GM18519 (cell line): ENCODE results near the gene CPLX4.

Experiments
- ATAC-seq: cut with Tn5 transposase; IDR thresholded peaks from one replicate; pipeline ENCODE4 v1.9.1; 2021; ENCODE audit warnings: mild to moderate bottlenecking, moderate library complexity; ENCODE audit not compliant: unreplicated experiment, low FRiP score

The CPLX4 gene, protein sequence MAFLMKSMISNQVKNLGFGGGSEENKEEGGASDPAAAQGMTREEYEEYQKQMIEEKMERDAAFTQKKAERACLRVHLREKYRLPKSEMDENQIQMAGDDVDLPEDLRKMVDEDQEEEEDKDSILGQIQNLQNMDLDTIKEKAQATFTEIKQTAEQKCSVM

DNA sequence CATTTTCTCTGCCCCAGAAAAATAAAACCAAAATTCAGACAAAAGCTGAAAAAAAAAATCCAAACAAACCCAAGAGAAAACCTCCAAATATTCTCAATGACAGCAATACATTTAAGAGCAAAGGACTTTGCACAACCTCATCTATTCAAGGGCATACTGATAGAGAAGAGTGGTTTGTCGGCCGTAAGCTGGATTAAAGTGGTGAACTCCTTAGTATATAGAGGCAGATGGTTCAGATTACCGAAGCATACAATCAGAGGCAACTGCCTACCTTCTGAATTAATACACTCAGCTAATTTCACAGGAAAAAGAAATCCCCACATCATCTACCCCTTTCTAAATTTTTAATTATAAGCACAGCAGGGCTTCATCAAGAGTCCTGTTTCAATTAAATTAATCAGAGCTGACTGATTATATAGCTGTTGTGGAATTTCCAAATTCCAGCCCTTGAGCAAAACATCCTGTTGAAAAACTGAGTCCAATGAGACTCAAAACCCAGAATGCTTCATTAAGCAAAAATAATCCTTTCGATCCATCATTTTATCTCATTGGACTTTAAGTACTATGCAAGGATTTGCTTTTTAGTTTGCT, at the start of gene CPLX4:
Gene CPLX4, minus strand, starts transcription at position 190 of the 591 bp plus-strand sequence. Its CDS starts 187 bp downstream, at position 3.
- no peak for ATAC-seq

DNA sequence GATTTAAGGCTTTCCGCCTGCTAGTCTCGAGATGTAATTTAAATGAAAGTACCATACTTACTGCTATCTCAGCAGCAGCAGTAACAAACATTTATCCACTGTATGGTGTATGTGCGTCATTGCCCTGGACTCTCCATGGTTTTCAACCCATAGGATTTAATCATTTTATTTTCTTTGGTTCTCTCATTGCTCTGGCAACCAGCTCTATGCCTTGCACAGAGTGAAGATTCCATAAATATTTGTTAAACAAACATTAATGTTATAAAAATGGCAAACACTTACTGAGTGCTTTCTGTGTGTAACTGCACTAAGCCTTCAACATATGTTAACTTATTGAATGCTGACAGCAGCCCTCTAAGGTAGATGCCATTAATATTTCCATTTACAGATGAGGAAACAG, 41.9 kb upstream of the CPLX4 start:
- no peak for ATAC-seq

DNA sequence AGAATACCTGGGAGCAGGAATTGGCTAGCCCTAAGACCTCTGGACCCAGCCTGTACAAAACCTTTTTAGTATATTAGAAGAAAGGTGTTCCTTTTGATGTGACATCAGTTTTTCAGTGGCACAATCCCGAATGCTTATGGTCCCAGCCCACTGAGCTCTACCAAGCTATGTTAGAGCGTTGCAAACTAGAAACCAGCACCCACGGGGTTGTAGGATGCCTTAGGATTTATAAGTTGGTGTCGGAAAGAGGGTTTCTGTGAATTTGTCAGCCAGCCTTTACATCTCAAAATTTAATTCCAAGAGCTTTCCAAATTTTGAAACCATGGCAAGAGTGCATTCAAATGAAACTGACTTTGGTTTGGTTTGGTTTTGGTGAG, 41.1 kb upstream of the CPLX4 start:
- ATAC-seq: peak; percentile 3

DNA sequence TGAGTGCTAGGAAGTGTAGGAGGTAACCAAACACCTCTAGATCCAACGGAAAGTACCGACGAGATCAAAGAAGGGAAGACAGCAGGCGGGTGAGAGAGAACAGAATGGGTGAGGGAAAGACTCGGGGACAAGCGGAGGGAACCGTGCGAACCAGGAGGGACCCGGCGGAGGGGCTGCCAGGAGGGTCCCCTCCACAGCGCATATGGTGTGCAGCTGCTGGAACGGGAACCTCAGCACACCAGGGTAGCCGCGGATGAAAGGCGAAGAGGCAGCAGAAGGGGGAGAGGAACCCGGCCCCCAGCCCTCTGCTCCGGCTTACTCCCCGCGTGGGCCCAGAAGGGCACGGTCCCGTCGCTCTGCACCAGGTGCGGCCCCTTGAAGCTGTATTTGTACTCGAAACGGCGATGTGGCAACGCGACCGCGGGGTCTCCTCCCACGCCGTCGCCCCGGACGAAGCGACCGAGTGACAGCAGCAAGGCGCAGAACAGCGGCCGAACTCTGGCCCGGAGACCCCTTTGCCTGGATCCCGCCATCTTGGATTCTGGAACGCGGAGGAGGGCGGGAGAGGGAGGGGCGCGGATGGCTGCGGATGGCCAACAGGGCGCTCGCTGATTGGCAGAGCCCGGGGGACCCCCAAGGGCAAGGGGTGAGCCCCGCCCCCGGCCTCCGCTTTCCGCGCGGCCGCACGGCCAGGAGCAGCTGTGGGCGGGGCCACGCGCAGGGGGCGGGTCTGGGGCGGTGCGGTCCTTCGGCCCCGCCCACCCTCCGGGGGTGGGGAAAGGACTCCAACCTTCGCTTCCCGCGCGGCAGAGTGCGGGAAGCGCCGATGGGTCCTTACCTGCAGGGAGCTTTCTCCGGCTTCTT, 40.5 kb upstream of the CPLX4 start, which contains the start of gene LMAN1:
Gene LMAN1, minus strand, starts transcription at position 554 of the 864 bp plus-strand sequence. Its CDS starts 21 bp downstream, at position 533.
- ATAC-seq: peak; percentile 86

DNA sequence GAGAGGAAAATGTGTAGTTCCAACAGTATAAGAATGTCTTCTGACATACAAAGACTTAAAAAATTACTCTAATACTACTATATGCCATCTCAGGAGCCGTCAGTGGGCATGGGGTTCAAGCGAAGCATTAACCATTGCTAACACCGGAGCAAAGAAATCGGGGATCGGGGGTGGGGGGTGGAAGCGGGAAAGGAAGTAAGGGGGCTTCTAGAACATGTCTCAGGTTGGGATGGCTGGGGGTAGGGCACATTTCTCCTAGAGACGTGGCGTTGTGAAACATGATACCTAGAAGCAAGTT, 39.9 kb upstream of the CPLX4 start:
- no peak for ATAC-seq

DNA sequence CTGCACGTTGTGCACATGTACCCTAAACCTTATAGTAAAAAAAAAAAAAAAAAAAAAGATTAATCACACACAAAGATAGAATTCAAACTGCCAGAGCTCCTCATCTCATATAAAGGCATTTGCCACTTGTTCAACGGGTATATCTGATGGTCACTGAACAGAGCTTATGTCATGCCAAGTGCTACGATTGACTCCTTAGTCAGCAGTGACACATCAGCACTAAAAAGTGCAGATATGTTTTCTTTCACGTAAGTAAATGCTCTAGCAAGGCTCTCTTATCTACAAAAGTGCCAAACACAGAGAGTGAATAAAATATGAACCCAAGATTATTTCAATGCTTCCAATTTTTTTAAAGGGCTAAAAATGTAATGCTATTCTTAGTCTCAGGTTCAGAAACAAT, 39.5 kb upstream of the CPLX4 start:
- no peak for ATAC-seq

DNA sequence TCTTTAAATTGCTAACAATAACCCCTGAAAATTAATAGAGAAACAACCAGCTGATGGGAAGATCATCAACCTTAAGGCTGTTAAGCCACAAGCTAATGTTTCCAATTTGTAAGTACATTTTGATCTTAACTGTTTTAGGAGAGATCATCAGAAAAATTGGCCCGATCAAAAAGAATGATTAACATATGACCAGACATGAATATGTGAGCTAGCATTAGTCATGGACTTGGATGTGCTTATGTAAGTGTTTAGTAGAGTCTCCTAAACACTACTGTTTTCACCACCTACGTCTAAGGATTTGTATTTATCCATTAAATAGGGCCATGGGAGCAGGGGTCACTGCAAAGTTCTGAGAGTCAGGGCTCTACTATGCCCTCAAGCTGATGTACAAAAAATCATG, 36.3 kb upstream of the CPLX4 start:
- no peak for ATAC-seq

DNA sequence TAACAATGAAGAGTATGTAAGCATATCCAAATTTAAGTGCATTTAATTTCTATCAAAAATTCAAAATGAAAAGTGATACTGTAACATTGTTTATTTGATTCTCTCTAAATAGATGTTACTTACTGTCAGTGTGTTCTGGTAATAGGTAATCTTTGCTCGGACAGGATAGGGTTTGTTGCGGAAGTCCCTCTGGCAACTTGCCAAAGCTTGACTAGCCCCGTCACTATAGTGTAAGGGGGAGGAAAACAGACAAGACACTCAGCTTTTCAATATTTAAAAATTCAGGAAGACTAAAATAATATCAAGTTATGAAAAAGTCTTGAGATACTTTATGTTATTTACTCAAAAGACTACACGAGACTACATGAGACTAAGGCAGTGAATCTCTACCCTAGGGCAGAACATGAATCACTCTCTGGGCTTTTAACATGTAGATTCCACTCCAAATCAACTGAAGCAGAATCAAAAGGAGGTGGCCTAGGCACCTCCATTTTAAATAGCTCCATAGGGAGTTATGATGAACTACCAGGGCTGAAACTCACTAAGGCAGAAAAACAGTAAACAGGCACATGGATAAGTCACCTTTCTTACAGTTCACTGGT, 34.7 kb upstream of the CPLX4 start:
- no peak for ATAC-seq

DNA sequence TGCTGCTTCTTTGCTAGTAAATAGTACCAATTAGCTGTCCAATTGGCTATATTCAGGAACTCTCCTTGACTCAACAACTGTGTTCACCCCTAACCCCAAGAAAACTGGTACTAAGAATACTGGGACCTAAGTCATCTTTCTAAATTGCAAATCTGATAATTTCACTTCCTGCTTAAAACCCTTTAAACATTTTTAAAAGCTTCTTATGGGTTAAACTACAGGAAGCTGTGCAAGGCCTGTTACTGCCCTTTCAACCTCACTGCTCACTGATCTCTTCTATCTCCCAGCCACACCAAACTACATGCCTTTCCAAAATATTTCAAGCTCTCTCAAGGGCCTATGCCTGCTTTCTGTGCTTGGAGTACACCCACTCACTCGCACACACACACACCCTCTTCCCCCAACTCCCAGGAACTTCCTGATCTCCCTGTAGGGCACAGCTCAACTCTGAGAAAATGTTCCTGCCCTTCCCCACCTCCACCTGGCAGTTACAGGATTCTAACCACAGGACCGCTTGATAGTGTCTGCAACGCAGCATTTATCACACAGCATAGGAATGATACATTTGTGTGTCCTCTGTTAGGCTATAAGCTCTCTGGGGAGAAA, 33.9 kb upstream of the CPLX4 start:
- ATAC-seq: peak; percentile 48

DNA sequence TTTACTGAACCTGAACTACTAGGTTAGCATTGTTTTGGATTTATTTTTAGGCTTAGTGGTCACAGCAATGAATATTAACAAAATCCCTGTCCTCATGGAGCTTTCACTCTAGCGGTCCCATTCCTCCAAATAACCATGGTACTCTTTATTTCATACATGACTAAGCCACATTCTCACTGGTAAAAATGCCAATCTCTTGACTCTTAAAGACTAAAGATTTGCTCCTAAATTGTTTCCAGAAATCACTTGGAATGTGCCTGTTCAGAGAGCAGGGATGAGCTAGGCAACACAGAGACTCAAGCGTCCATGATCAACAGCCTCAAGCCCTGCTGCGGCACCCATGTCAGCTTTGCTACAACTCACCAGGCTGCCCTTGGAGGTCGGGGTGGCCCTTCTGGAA, 27.1 kb upstream of the CPLX4 start:
- no peak for ATAC-seq

DNA sequence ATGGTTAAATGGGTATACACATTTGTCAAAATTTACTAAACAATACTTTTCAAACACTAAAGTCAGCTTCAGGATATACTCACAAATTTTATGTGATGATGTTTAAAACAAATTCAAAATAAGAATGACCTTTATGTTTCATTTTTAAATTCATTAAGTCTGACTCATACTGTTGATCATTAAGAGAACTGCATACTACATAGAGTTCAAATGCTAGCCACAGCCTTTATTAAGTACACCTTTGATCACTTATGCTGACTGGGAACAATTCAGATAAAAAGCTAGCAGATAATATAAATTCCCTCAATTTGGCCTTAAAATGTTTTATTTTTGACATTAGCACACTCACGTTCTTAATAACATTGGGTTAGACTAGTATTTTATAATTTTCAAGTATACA, 26.5 kb upstream of the CPLX4 start:
- no peak for ATAC-seq

DNA sequence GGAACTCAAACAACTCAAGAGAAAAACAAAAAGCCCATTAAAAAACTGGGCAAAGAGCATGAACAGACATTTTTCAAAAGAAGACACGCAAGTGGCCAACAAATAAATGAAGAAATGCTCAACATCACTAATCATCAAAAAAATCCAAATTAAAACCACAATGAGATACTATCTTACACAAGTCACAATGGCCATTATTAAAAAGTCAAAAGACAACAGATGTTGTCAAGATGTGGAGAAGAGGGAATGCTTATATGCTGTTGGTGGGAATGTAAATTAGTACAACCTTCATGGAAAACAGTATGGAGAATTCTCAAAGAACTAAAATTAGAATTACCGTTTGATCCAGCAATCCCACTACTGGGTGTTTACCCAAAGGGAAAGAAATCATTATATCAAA, 25.5 kb upstream of the CPLX4 start:
- no peak for ATAC-seq

DNA sequence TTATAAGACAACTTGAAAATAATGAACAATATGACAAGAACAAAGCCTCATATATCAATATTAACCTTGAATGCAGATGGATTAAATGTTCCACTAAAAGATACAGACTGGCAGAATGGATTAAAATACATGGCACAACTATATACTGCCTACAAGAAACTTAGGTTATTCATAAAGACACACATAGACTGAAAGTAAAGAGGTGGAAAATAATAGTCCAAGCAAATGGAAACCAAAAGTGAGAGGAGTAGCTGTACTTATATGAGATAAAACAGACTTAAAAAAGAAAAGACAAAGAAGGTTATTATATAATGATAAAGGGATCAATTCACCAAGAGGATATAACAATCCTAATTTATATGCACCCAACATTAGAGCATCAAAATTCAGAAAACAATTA, 22.4 kb upstream of the CPLX4 start:
- peak; percentile 65 for ATAC-seq

DNA sequence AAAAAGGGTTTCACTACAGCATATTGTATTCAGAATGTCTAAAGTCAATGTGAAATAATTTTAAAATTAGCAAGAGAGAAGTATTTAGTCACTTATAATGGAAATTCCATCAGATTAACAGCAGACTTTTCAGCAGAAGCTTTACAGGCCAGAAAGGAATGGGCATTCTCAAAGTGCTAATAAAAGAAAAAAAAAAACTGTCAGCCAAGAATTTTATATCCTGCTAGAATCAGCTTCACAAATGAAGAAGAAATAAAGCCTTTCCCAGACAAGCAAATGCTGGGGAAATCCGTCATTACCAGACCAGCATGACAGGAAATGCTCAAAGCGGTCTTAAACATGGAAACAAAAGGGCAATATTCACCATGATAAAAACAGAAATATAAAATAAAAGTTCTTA, 21.9 kb upstream of the CPLX4 start:
- ATAC-seq: no peak

DNA sequence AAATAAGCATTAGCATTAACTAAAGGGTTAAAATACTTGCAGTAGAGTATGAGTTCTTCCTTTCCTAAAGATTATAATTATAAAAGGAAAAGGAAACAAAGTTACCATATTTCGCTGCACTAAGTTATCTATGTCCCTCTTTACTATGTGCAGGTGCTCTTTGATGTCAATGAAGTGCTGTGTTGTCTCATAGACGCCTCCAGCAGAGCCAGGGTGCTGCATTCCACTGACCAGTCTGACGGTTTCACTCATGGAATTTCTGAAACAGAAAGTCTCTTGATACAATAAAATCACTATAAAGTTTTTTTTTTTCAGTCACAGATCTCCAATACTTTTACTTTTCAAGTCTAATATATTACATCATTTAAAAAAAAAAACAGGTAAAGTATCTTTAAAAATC, 14.5 kb upstream of the CPLX4 start:
- no peak for ATAC-seq

DNA sequence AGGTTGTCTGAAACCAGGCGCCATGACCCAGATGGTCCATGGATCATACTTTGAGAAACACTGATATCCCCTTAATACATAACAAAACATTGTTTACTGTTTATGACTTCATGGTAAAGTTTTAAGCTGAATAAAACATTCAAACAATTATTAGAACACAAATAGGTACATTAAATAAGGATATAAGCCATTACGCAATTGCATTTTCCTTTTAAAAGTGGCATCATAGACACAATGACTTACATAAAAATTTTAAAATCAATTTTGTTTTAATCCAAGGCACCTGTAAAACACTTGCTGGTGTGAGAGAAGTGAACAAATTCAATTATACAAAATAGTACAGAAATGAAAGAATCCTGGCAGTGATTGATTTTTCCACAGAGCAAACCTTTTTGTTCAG, 10.2 kb upstream of the CPLX4 start:
- ATAC-seq: no peak

DNA sequence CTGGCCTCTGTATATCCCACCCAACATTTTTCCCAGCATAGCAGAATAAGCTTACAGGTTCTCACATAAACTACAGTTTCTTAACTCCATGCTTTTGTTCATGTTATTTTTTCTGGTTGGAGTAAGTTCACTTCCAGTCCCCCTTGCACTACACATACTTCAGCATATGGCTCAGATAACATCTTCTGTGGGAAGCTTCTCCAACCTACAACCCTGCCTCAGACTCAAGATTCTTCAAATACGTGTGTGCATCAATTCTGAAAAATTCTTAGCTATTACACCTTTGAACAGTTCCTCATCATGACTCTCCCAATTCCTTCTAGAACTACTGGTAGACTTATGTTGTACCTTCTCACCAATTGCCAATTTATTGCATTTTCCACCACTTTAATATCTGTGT, 7.5 kb upstream of the CPLX4 start:
- ATAC-seq: no peak

DNA sequence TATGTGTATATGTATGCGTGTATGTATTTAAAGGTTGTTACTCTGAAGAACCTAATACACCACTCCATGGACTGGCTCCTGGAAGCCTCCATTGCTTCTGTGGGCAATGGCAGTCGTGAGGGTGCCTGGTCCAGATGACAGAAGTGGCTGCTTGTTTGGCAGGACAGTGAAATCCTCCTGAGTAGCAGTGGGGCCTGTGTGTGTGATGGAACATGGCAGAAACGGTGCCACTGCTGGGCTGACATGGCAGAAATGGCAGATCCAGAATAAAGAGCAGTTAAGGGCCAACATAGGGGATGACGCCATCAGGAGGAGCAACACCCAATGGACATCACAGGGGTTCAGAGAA, 6.1 kb upstream of the CPLX4 start:
- no peak for ATAC-seq

DNA sequence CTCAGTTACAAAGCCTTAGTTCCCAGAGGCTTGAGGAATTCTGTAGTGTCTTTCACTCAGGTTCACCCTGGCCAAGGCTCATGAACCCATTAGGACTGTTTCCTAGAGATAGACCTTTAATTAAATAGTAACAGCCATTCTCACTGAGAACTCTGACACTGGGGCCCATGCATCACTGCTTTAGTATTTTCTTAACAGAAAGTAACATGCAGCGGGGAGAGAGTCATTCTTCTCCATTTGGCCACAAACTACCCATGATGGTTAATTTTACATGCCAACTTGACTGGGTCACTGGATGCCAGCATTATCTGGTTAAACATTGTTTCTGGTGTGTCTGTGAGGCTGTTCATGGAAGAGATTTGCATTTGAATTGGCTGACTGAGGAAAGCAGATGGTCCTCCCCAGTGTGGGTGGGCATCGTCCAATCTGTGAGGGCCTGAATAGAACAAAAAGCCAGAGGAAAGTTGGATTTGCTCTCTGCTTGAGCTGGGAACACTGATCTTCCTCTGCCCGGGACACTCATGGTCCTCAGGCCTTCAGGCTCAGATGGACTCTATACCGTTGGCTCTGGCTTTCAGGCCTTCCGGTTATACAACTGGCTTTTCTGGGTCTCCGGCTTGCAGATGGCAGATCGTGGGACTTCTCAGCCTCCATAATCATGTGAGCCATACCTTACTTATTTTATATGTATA, 5.6 kb upstream of the CPLX4 start:
- no peak for ATAC-seq

DNA sequence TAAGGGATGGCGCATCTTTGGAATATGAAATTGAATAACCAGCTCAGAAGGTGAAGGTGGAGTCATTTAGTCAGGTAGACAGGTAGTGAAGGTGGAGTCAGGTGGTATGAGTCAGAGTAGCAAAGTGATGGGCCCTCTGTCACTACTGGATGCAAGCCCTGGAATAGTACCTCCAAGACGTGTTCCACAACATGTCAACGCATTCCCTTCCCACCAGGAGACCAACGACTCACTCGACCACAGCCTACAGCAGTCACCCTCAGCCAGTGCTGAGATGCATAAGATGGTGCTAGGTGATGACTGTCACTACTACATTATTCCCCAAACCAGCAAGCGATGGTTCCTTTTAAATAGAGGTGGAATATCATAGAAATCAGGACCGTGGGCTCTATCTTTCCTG, 6.8 kb downstream of the CPLX4 start:
- no peak for ATAC-seq

DNA sequence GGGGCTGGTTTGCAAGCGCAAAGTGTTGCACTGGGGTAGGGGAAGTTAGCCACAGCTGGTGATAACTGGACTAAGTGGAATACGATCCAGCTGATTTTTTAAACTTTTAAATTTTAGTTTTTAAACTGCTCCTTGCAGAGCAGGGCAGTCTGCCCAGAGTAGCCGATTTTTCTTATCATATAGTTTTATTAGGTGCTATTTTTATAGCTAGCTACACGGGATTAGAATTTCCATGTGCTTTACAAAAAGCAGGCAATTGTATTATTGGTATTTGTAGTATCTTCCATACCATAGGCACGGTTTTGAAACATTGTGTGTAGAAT, 9.6 kb downstream of the CPLX4 start:
- ATAC-seq: no peak
